Vagina (tissue), 2 donors: ENCODE measurements around the gene CSTF1. TPM values are rescaled to one million over a fixed set of nuclear protein-coding genes. Genes with fewer than 3 reads are reported as not detected.
A peak's percentile ranks its signal among the peaks of the same experiment; 100 is the strongest.

ENCODE experiments used
- DNase-seq, 2 donors: peaks; one replicate each; pipeline ENCODE4 v3.0.0-alpha.2; 2017; ENCODE audit errors: extremely low spot score in 2 of 2
- H3K27ac ChIP-seq: fragments of 200-600 bp; sonication (generic); one replicate; pipeline ENCODE4 v1.5.1; 2019
- H3K27me3 ChIP-seq: fragments of 200-600 bp; sonication (generic); one replicate; pipeline ENCODE4 v1.5.1; 2019
- H3K36me3 ChIP-seq, 2 donors: fragments of 200-600 bp; sonication (generic); one replicate each; pipeline ENCODE4 v1.5.1; 2017 to 2019
- H3K4me1 ChIP-seq: fragments of 200-600 bp; sonication (generic); one replicate; pipeline ENCODE4 v1.5.1; 2019
- H3K4me3 ChIP-seq, 2 donors: fragments of 200-600 bp; sonication (generic); 1 replicate in 1 of 2; 2 replicates in 1 of 2; pipeline ENCODE4 v1.5.1; 2016 to 2019
- H3K9me3 ChIP-seq: fragments of 200-600 bp; sonication (generic); one replicate; pipeline ENCODE4 v1.5.1; 2019
- POLR2A ChIP-seq, 2 donors: fragments of 450-650 bp; IDR thresholded peaks; one replicate each; pipeline ENCODE4 v1.6.1; 2017; ENCODE audit warnings: antibody characterized with exemption in 2 of 2, mild to moderate bottlenecking in 2 of 2, moderate library complexity in 2 of 2
- POLR2AphosphoS5 ChIP-seq, 2 donors: sonication (generic); formaldehyde crosslinking; IDR thresholded peaks; one replicate each; pipeline ENCODE4 v1.9.0; 2017; ENCODE audit warnings: antibody characterized with exemption in 2 of 2, mild to moderate bottlenecking in 2 of 2, low read depth in 1 of 2; ENCODE audit not compliant: insufficient read depth in 1 of 2
- intact Hi-C: fragments of 100-400 bp; cut with DNase I; formaldehyde crosslinking; loops from one replicate; pipeline ENCODE4 v1.15.1; 2023
- total RNA-seq: library from RNA; depleted of rRNA; stranded (reverse); fragments of >200 nt; gene quantifications from one replicate; pipeline ENCODE4 v1.2.3, GENCODE V29; 2016
- TF ChIP-seq, protein P1 (sequence below), 3 experiments: fragments of 450-650 bp in 2 of 3; fragments of 200-600 bp in 1 of 3; sonication (generic) in 1 of 3; IDR thresholded peaks; one replicate each; pipeline ENCODE4 v1.5.1; 2017 to 2019; ENCODE audit warnings: antibody characterized with exemption in 3 of 3, mild to moderate bottlenecking in 2 of 3, moderate library complexity in 2 of 3

CSTF1 gene
- total RNA-seq, 1 donor from 2014 or later = 27.0 TPM

DNA sequence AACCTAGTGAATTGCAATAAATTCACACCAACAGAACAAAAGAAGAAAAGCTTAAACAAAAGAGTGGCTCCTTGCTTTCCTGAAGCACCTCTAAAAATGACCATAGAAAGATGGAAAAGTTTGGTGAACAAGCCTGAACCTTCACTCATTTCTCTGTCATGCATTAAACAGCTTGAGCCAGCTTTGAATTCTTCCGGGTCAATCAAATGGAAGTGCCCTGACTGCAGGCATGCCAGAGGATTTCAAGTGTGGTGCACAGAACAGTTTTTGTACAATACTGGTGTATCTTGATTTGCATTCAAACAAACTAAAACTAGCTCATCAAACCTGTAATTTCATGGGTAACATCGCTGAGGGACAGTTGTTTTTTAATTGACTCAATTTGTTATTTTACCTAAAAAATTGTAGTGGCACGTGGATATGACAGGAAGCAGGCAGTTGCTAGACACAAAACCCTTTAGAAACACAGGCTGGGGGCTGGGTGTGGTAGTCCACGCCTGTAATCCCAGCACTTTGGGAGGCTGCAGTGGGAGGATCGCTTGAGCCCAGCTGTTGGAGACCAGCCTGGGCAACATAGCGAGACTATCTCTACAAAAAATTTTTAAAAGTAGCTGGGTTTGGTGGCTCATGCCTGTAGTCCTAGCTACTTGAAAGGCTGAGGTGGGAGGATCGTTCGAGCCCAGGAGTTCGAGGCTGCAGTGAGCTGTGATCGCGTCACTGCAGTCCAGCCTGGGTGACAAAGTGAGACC is 28.7 kb downstream of the CSTF1 start:
- peak in 1 of 2 donors; percentile 25 for DNase-seq
- intact Hi-C loops = no loop called here
- H3K4me3 ChIP-seq = no peak overlapping the region

DNA sequence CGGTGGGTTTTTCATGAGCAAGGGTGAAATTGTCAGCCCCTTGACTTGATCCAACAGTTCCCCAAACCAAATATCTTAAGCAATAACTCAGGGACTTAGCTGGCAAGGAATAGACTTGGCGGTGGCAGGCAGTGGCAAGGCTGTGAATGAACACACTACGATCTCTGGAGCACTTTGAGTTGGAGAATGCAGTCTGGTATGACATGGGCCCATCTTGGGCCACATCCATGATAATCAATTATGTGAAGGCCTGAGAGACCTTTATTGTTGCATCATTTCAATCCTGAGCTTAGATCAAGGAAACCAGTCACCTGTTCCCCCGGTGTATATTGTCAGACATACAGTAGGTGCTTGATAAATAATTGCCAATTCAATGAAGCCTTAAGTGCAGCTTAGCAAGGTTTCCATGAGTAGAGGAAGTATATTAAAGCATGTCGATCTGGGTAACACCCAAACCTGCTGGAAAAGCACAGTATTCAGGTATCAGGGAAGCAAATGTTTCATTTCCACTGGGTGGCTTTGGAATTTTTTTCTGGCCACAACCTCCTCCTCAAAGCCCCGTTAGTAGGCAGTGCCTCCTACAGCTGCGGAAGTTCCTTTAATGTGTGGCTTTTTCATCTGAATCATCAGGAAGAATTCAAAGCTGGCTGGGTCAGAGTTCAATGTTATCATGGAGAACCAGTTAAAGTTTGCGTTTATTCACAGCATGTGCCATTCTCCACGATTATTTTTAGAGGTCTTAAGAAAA is 29.8 kb downstream of the CSTF1 start:
- H3K4me1 ChIP-seq = no peaks in the 10 kb centered on the region
- no peaks in the 10 kb centered on the region for H3K27me3 ChIP-seq
- intact Hi-C loops = no loop called here
- no peak overlapping the region for H3K27ac ChIP-seq
- H3K9me3 ChIP-seq = no peaks in the 10 kb centered on the region
- DNase-seq = peak in 1 of 2 donors; percentile 60
- no peak overlapping the region for H3K4me3 ChIP-seq
- TF ChIP-seq POLR2AphosphoS5 (IDR thresholded peaks at IDR 0.05; ENCODE audit: insufficient read depth in 1 of 2, low read depth in 1 of 2) (no peak), POLR2A (IDR thresholded peaks at IDR 0.05) (no peak)
- TF ChIP-seq, protein P1, sequence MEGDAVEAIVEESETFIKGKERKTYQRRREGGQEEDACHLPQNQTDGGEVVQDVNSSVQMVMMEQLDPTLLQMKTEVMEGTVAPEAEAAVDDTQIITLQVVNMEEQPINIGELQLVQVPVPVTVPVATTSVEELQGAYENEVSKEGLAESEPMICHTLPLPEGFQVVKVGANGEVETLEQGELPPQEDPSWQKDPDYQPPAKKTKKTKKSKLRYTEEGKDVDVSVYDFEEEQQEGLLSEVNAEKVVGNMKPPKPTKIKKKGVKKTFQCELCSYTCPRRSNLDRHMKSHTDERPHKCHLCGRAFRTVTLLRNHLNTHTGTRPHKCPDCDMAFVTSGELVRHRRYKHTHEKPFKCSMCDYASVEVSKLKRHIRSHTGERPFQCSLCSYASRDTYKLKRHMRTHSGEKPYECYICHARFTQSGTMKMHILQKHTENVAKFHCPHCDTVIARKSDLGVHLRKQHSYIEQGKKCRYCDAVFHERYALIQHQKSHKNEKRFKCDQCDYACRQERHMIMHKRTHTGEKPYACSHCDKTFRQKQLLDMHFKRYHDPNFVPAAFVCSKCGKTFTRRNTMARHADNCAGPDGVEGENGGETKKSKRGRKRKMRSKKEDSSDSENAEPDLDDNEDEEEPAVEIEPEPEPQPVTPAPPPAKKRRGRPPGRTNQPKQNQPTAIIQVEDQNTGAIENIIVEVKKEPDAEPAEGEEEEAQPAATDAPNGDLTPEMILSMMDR (IDR thresholded peaks at IDR 0.05) = no peak
- H3K36me3 ChIP-seq = no peaks in the 10 kb centered on the region

More for the DNA sequence above, 28.7 kb downstream of the CSTF1 start:
- H3K27me3 ChIP-seq = no peaks in the 10 kb centered on the region
- H3K27ac ChIP-seq = no peak overlapping the region
- TF ChIP-seq POLR2AphosphoS5 (IDR thresholded peaks at IDR 0.05; ENCODE audit: insufficient read depth in 1 of 2, low read depth in 1 of 2) (no peak), POLR2A (IDR thresholded peaks at IDR 0.05) (no peak)
- TF ChIP-seq, protein P1 (IDR thresholded peaks at IDR 0.05) = no peak
- no peaks in the 10 kb centered on the region for H3K9me3 ChIP-seq
- H3K4me1 ChIP-seq = no peaks in the 10 kb centered on the region
- H3K36me3 ChIP-seq = no peaks in the 10 kb centered on the region

GRCh38 chr20:56422824-56423189 is 30.4 kb downstream of the CSTF1 start:
- H3K27ac ChIP-seq = no peak overlapping the region
- TF ChIP-seq POLR2AphosphoS5 (IDR thresholded peaks at IDR 0.05; ENCODE audit: insufficient read depth in 1 of 2, low read depth in 1 of 2) = no peak
- TF ChIP-seq, protein P1 (IDR thresholded peaks at IDR 0.05) = no peak
- no peak for TF ChIP-seq POLR2A (IDR thresholded peaks at IDR 0.05)
- H3K27me3 ChIP-seq = no peaks in the 10 kb centered on the region
- no peak overlapping the region for H3K4me3 ChIP-seq
- peak in 1 of 2 donors; percentile 42 for DNase-seq
- no peaks in the 10 kb centered on the region for H3K36me3 ChIP-seq
- intact Hi-C loops = no loop called here
- H3K4me1 ChIP-seq = no peaks in the 10 kb centered on the region
- no peaks in the 10 kb centered on the region for H3K9me3 ChIP-seq

- Histone ChIP-seq H3K9me3 (no peaks in the 10 kb centered on the region), H3K4me3 (no peak overlapping the region), H3K4me1 (no peaks in the 10 kb centered on the region), H3K36me3 (no peaks in the 10 kb centered on the region), H3K27ac (no peak overlapping the region), H3K27me3 (no peaks in the 10 kb centered on the region)
- TF ChIP-seq, protein P1 (IDR thresholded peaks at IDR 0.05) = no peak
- TF ChIP-seq POLR2A (IDR thresholded peaks at IDR 0.05) = no peak
- TF ChIP-seq POLR2AphosphoS5 (IDR thresholded peaks at IDR 0.05; ENCODE audit: insufficient read depth in 1 of 2, low read depth in 1 of 2) = no peak
- no peak for DNase-seq
- intact Hi-C loops = no loop called here
Observed at GRCh38 chr20:56423211-56423610, 30.8 kb downstream of the CSTF1 start.

DNA sequence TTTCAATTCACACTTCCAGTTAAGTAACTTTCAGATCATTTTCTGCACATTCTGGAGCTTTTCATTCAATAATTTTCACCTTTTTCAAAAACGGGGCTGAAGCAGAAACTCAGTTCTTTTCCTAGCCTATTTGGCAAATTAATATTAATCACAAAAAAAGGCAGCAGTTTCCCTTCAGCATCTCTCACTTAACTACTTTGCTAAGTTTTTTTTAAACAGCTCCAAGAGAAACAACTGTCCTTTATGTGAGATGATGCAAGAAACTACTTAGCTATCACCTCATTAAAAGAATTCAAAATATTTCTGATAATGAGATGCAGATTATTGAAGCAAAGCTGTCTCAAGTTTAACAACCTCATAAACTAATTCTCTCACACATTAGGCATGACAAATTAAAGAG is 31.4 kb downstream of the CSTF1 start:
- Histone ChIP-seq H3K27me3 (no peaks in the 10 kb centered on the region), H3K36me3 (no peaks in the 10 kb centered on the region), H3K9me3 (no peaks in the 10 kb centered on the region), H3K4me1 (no peaks in the 10 kb centered on the region), H3K4me3 (no peak overlapping the region), H3K27ac (no peak overlapping the region)
- no peak for DNase-seq
- intact Hi-C loops = no loop called here
- TF ChIP-seq, protein P1 (IDR thresholded peaks at IDR 0.05) = no peak
- no peak for TF ChIP-seq POLR2AphosphoS5 (IDR thresholded peaks at IDR 0.05; ENCODE audit: insufficient read depth in 1 of 2, low read depth in 1 of 2)
- no peak for TF ChIP-seq POLR2A (IDR thresholded peaks at IDR 0.05)
